WTC11 (cell line): ENCODE measurements around the gene MACC1. TPM values are rescaled to one million over a fixed set of nuclear protein-coding genes. Genes with fewer than 3 reads are reported as not detected.
A peak's percentile ranks its signal among the peaks of the same experiment; 100 is the strongest.

ENCODE experiments used
- ATAC-seq: fragments of 200-7000 bp; cut with Tn5 transposase; 2 replicates; pipeline ENCODE4 v1.10.0; 2021; ENCODE audit warnings: mild to moderate bottlenecking, moderate library complexity
- CTCF ChIA-PET: fragments of 300-600 bp; sonication (Branson Sonifier 250); formaldehyde crosslinking; loops from one replicate; lab custom pipeline; 2021; ENCODE audit warnings: antibody characterized with exemption; lab: Charles Lee
- POLR2A ChIA-PET: fragments of 350-600 bp; sonication (Branson Sonifier 250); formaldehyde crosslinking; loops from one replicate; lab custom pipeline; 2021; ENCODE audit warnings: antibody characterized with exemption; lab: Charles Lee
- DNase-seq: peaks from one replicate; pipeline ENCODE4 v3.0.0; 2021; ENCODE audit warnings: low spot score
- H3K27ac Mint-ChIP-seq: 2 replicates; pipeline ENCODE4 v1.8.0; 2021; ENCODE audit warnings: mixed read lengths
- H3K27me3 Mint-ChIP-seq: 2 replicates; pipeline ENCODE4 v1.8.0; 2021; ENCODE audit warnings: low read depth, mild to moderate bottlenecking, moderate library complexity, mixed read lengths
- H3K36me3 Mint-ChIP-seq: 2 replicates; pipeline ENCODE4 v1.8.0; 2021; ENCODE audit warnings: mixed read lengths
- H3K4me1 Mint-ChIP-seq: 2 replicates; pipeline ENCODE4 v1.8.0; 2022; ENCODE audit warnings: mixed read lengths
- H3K4me3 Mint-ChIP-seq: 2 replicates; pipeline ENCODE4 v1.8.0; 2021; ENCODE audit warnings: mild to moderate bottlenecking, moderate library complexity, mixed read lengths
- H3K9me3 Mint-ChIP-seq: 2 replicates; pipeline ENCODE4 v1.8.0; 2021; ENCODE audit warnings: mixed read lengths
- ATF1 ChIP-seq: sonication (generic); formaldehyde crosslinking; IDR thresholded peaks from 2 replicates; pipeline ENCODE4 v1.8.1; 2023; ENCODE audit warnings: mild to moderate bottlenecking, moderate library complexity, missing genetic modification reagents
- CDX4 ChIP-seq: fragments of 250-450 bp; sonication (Bioruptor Pico); IDR thresholded peaks from 2 replicates; pipeline ENCODE4 v1.9.0; 2021; ENCODE audit warnings: moderate library complexity, mild to moderate bottlenecking, inconsistent platforms, borderline replicate concordance
- CTCF ChIP-seq: fragments of 200-600 bp; IDR thresholded peaks from 2 replicates; pipeline ENCODE4 v1.8.0; 2022; ENCODE audit warnings: antibody characterized with exemption
- E2F5 ChIP-seq: sonication (generic); formaldehyde crosslinking; IDR thresholded peaks from 2 replicates; pipeline ENCODE4 v1.8.1; 2022; ENCODE audit warnings: mild to moderate bottlenecking, moderate library complexity, missing genetic modification reagents
- FOXP4 ChIP-seq: sonication (generic); formaldehyde crosslinking; IDR thresholded peaks from 2 replicates; pipeline ENCODE4 v1.8.0; 2022; ENCODE audit warnings: mild to moderate bottlenecking, missing genetic modification reagents
- GTF2I ChIP-seq: fragments of 250-450 bp; sonication (Bioruptor Pico); conservative IDR thresholded peaks from 2 replicates; pipeline ENCODE4 v1.4.0; 2021; ENCODE audit warnings: mild to moderate bottlenecking
- JUN ChIP-seq: sonication (generic); formaldehyde crosslinking; IDR thresholded peaks from 2 replicates; pipeline ENCODE4 v1.8.0; 2023; ENCODE audit warnings: mild to moderate bottlenecking, missing genetic modification reagents
- KAT7 ChIP-seq: sonication (generic); formaldehyde crosslinking; IDR thresholded peaks from 2 replicates; pipeline ENCODE4 v1.8.1; 2023; ENCODE audit warnings: missing genetic modification reagents, mild to moderate bottlenecking, borderline replicate concordance
- NFE2L1 ChIP-seq: sonication (generic); formaldehyde crosslinking; IDR thresholded peaks from 2 replicates; pipeline ENCODE4 v1.8.1; 2023; ENCODE audit warnings: missing genetic modification reagents
- NR2C2 ChIP-seq: sonication (generic); formaldehyde crosslinking; IDR thresholded peaks from 2 replicates; pipeline ENCODE4 v1.8.0; 2022; ENCODE audit warnings: mild to moderate bottlenecking, missing genetic modification reagents
- OVOL2 ChIP-seq: fragments of 250-450 bp; sonication (Bioruptor Pico); IDR thresholded peaks from 2 replicates; pipeline ENCODE4 v1.9.0; 2021; ENCODE audit warnings: mild to moderate bottlenecking, borderline replicate concordance
- PRRX2 ChIP-seq: fragments of 250-450 bp; sonication (Bioruptor Pico); IDR thresholded peaks from 2 replicates; pipeline ENCODE4 v1.8.0; 2021; ENCODE audit warnings: mild to moderate bottlenecking
- RORB ChIP-seq: fragments of 250-450 bp; sonication (Bioruptor Pico); IDR thresholded peaks from 2 replicates; pipeline ENCODE4 v1.9.0; 2021; ENCODE audit warnings: mild to moderate bottlenecking
- SOX15 ChIP-seq: fragments of 250-450 bp; sonication (Bioruptor Pico); IDR thresholded peaks from 2 replicates; pipeline ENCODE4 v1.9.0; 2021; ENCODE audit warnings: mild to moderate bottlenecking
- SP1 ChIP-seq: sonication (generic); formaldehyde crosslinking; conservative IDR thresholded peaks from 2 replicates; pipeline ENCODE4 v1.8.1; 2022; ENCODE audit warnings: missing genetic modification reagents
- TEAD4 ChIP-seq: sonication (generic); formaldehyde crosslinking; IDR thresholded peaks from 2 replicates; pipeline ENCODE4 v1.8.0; 2022; ENCODE audit warnings: mild to moderate bottlenecking, missing genetic modification reagents
- ZNF263 ChIP-seq: sonication (generic); formaldehyde crosslinking; IDR thresholded peaks from 2 replicates; pipeline ENCODE4 v1.8.1; 2022; ENCODE audit warnings: low read depth, mild to moderate bottlenecking, moderate library complexity, missing genetic modification reagents
- ZNF396 ChIP-seq: fragments of 250-450 bp; sonication (Bioruptor Pico); IDR thresholded peaks from 2 replicates; pipeline ENCODE4 v1.8.0; 2021; ENCODE audit warnings: mild to moderate bottlenecking, moderate library complexity, borderline replicate concordance
- ZNF416 ChIP-seq: fragments of 250-450 bp; sonication (Bioruptor Pico); IDR thresholded peaks from 2 replicates; pipeline ENCODE4 v1.9.0; 2021; ENCODE audit warnings: mild to moderate bottlenecking, inconsistent platforms
- ZNF671 ChIP-seq: fragments of 250-450 bp; sonication (Bioruptor Pico); IDR thresholded peaks from 2 replicates; pipeline ENCODE4 v1.8.0; 2021; ENCODE audit warnings: mild to moderate bottlenecking
- ZSCAN18 ChIP-seq: fragments of 250-450 bp; sonication (Bioruptor Pico); IDR thresholded peaks from 2 replicates; pipeline ENCODE4 v2.1.2; 2022; ENCODE audit warnings: mild to moderate bottlenecking, moderate library complexity
- total RNA-seq: library from RNA; stranded (reverse); gene quantifications from 3 replicates; pipeline ENCODE4 v1.2.3, GENCODE V29; 2021

MACC1 gene
- total RNA-seq, 1 experiment from 2014 or later: 14.6 TPM

- Mint-ChIP-seq H3K9me3 (peaks cover 8% of the 10 kb centered on the region), H3K4me1 (peaks cover 46% of the 10 kb centered on the region), H3K36me3 (peaks cover 5% of the 10 kb centered on the region), H3K27me3 (no peaks in the 10 kb centered on the region), H3K27ac (peak overlapping the region; percentile 99), H3K4me3 (peak overlapping the region; percentile 71)
- DNase-seq: no peak
- ATAC-seq: no peak
- TF ChIP-seq SOX15 (no peak), PRRX2 (CRISPR knock-in tag) (no peak), E2F5 (CRISPR knock-in tag) (no peak), JUN (CRISPR knock-in tag) (no peak), ZNF263 (CRISPR knock-in tag) (no peak)
- POLR2A ChIA-PET: interaction anchor here (2.2 kb wide), 1 partner anchor 112 kb away, joined by 10 read pairs; the partner anchor contains the start of gene ITGB8
- CTCF ChIA-PET: interaction anchor here (1.5 to 2.2 kb wide), 3 partner anchors 30 to 380 kb away, joined by 3 to 12 read pairs (median 6); no protein-coding TSS in a partner anchor
These were observed 1.1 kb upstream of the MACC1 start for GRCh38 chr7:20218279-20218678.

GRCh38 chr7:20216406-20217036 is 663 bp downstream of the MACC1 start:
- ATAC-seq (no peak), DNase-seq (no peak)
- POLR2A ChIA-PET: interaction anchor here (1.1 to 2.2 kb wide), 2 partner anchors 13 to 114 kb away, joined by 3 to 10 read pairs; partner anchors contain the start of gene ITGB8
- H3K9me3 Mint-ChIP-seq: peaks cover 13% of the 10 kb centered on the region
- peaks cover 46% of the 10 kb centered on the region for H3K4me1 Mint-ChIP-seq
- CTCF ChIA-PET: interaction anchor here (0.9 to 2.2 kb wide), 8 partner anchors 13 to 469 kb away, joined by 3 to 12 read pairs (median 4); no protein-coding TSS in a partner anchor
- no peaks in the 10 kb centered on the region for H3K27me3 Mint-ChIP-seq
- H3K36me3 Mint-ChIP-seq: peaks cover 13% of the 10 kb centered on the region
- peak overlapping the region; percentile 99 for H3K27ac Mint-ChIP-seq
- peak overlapping the region; percentile 71 for H3K4me3 Mint-ChIP-seq
- TF ChIP-seq GTF2I (CRISPR knock-in tag) (no peak), NFE2L1 (CRISPR knock-in tag) (no peak), ZNF396 (CRISPR knock-in tag) (no peak), CTCF (no peak), ZNF671 (CRISPR knock-in tag) (no peak), TEAD4 (CRISPR knock-in tag) (no peak), KAT7 (CRISPR knock-in tag) (no peak)

- H3K4me3 Mint-ChIP-seq: no peak overlapping the region
These were observed 2.1 kb downstream of the MACC1 start for GRCh38 chr7:20214921-20215669.

More at GRCh38 chr7:20214921-20215669, 2.1 kb downstream of the MACC1 start:
- peaks cover 22% of the 10 kb centered on the region for H3K9me3 Mint-ChIP-seq
- ChIA-PET POLR2A (no interaction called here), CTCF (no interaction called here)
- DNase-seq: no peak
- peaks cover 18% of the 10 kb centered on the region for H3K36me3 Mint-ChIP-seq
- H3K27me3 Mint-ChIP-seq: no peaks in the 10 kb centered on the region
- H3K4me1 Mint-ChIP-seq: peaks cover 38% of the 10 kb centered on the region
- TF ChIP-seq ZSCAN18: no peak
- no peak for TF ChIP-seq FOXP4 (CRISPR knock-in tag)
- TF ChIP-seq ZNF396 (CRISPR knock-in tag): no peak
- TF ChIP-seq ATF1 (CRISPR knock-in tag): no peak
- TF ChIP-seq CDX4 (CRISPR knock-in tag): no peak
- no peak for TF ChIP-seq SP1
- TF ChIP-seq NR2C2 (CRISPR knock-in tag): no peak
- no peak for TF ChIP-seq OVOL2 (CRISPR knock-in tag)
- no peak for TF ChIP-seq GTF2I (CRISPR knock-in tag)
- no peak for TF ChIP-seq ZNF416 (CRISPR knock-in tag)
- no peak for TF ChIP-seq RORB (CRISPR knock-in tag)
- TF ChIP-seq, all 79 proteins: peak for 0
- no peak for ATAC-seq
- peak overlapping the region; percentile 64; the same call in 1 of the 2 replicates for H3K27ac Mint-ChIP-seq
